ENCODE data around the gene TUBA8. TPM values are rescaled to one million over a fixed set of nuclear protein-coding genes. Genes with fewer than 3 reads are reported as not detected.

TUBA8 gene
- total and polyA plus RNA-seq, 2 donors (not counting 3 experiments of a cell fraction or from before 2014, with no cell fraction given), result 6.9 to 8.9 TPM

DNA sequence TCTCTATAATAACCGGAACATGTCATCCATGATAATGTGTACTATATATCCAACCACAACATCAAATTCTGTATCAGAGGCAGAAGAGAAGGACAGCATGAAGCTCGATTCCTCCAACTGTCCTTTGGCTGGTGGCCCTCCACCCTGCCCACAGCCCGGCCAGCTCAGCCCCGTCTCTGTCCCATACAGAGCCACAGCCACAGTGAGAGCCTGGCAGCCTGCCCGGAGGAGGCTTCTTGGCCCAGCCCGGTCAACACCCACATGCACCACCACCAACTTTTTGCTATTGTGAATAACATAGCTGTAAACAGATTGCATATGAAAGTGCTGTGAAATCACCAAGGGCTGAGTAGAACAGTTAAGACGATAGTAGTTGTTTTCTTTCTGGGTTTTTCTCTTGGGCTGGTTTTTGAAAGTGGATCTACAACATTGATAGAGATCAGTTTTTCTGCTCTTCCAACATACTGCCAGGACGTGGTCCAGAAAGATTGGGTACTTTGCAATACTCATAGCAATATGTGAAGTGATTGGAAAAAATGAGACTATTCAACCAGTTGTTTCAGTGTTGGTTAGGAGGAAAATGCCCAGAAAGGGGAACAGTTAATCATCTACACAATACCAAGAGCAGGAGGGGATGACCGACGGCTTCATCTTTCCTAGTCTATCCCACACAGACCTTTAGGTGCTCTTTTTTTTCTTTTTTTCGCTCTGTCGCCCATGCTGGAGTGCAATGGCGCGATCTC, 6.9 kb upstream of the TUBA8 start:
- ChIA-PET CTCF (interaction anchor here (1.0 kb wide), 1 partner anchor 11 kb away, joined by 3 read pairs; no protein-coding TSS in a partner anchor), POLR2A (no interaction called here)
- Histone ChIP-seq H3K27me3 (ENCODE audit: control insufficient read depth in 2 of 2, insufficient read depth in 2 of 2, low read length in 2 of 2) (no peaks in the 10 kb centered on the region), H3K36me3 (ENCODE audit: control insufficient read depth in 2 of 2, extremely low read depth in 1 of 2, insufficient read depth in 2 of 2, low read length in 2 of 2) (no peaks in the 10 kb centered on the region), H3K4me3 (replicated peaks in 1 of 3; ENCODE audit: insufficient read depth in 1 of 3, low read depth in 1 of 3, low read length in 3 of 3) (no peak overlapping the region), H3K4me2 (ENCODE audit: insufficient read depth, low read length) (no peak overlapping the region), H3K27ac (ENCODE audit: insufficient read depth, low read depth, low read length) (no peak overlapping the region), H3K9ac (replicated peaks; ENCODE audit: extremely low read depth, insufficient read depth, low read length) (no peak overlapping the region), H3K4me1 (ENCODE audit: control insufficient read depth, extremely low read depth, insufficient read depth, low read length) (no peaks in the 10 kb centered on the region), H3K9me3 (replicated peaks; ENCODE audit: control insufficient read depth, insufficient read depth, low read length) (no peaks in the 10 kb centered on the region), H3K79me2 (ENCODE audit: control insufficient read depth, insufficient read depth, low read length) (no peaks in the 10 kb centered on the region), H2AFZ (ENCODE audit: low read depth, low read length) (no peak overlapping the region), H4K20me1 (replicated peaks; ENCODE audit: control insufficient read depth, extremely low read depth, insufficient read depth, low read length) (no peaks in the 10 kb centered on the region), H3K9me1 (replicated peaks; ENCODE audit: control insufficient read depth, extremely low read depth, insufficient read depth, low read length) (no peaks in the 10 kb centered on the region)
- TF ChIP-seq MAX (IDR thresholded peaks at IDR 0.05; ENCODE audit: insufficient read depth, insufficient read length) (no peak), POLR2A (IDR thresholded peaks at IDR 0.05; ENCODE audit: low read depth, low read length) (no peak)
- dilution Hi-C loops (cut with MboI; ENCODE audit: extremely low pct_ligation_motif_present, low sequenced_read_pairs) (no loop called here), intact Hi-C loops (cut with micrococcal nuclease) (no loop called here)
- DNase-seq (ENCODE audit: low read depth, low spot score), result no peak
- BruUV-seq (replicated peaks), result no TSS peak
- FAIRE-seq, result no peak

DNA sequence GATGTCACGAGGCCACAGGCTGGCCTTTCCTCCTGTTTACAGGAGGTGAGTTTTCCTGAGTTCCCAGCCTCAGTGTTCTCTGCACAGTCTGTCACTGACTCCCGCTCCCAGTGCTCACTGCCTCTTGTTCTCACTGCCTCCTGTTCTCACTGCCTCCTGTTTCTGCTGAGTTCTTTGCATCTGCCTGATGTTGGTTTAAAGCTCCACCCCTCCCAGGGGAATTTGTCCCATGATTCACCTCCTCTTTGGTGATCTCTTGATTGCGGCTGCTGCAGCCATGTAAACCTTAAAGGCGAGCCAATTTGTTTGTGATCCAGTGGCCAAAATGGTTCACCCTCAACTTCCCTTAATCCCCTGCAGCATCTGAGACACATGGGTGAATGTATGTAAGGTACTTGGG, 6.0 kb upstream of the TUBA8 start:
- H3K9me3 ChIP-seq (replicated peaks; ENCODE audit: control insufficient read depth, insufficient read depth, low read length), result no peaks in the 10 kb centered on the region
- H3K4me1 ChIP-seq (ENCODE audit: control insufficient read depth, extremely low read depth, insufficient read depth, low read length), result no peaks in the 10 kb centered on the region
- no peaks in the 10 kb centered on the region for H4K20me1 ChIP-seq (replicated peaks; ENCODE audit: control insufficient read depth, extremely low read depth, insufficient read depth, low read length)
- CTCF ChIA-PET, result no interaction called here
- no TSS peak for BruUV-seq (replicated peaks)
- dilution Hi-C loops (cut with MboI; ENCODE audit: extremely low pct_ligation_motif_present, low sequenced_read_pairs), result no loop called here
- no peaks in the 10 kb centered on the region for H3K9me1 ChIP-seq (replicated peaks; ENCODE audit: control insufficient read depth, extremely low read depth, insufficient read depth, low read length)
- intact Hi-C loops (cut with micrococcal nuclease), result no loop called here
- no peak overlapping the region for H3K4me2 ChIP-seq (ENCODE audit: insufficient read depth, low read length)
- no peaks in the 10 kb centered on the region for H3K27me3 ChIP-seq (ENCODE audit: control insufficient read depth in 2 of 2, insufficient read depth in 2 of 2, low read length in 2 of 2)
- TF ChIP-seq MAX (IDR thresholded peaks at IDR 0.05; ENCODE audit: insufficient read depth, insufficient read length) (no peak), GATA2 (IDR thresholded peaks at IDR 0.05; ENCODE audit: insufficient read depth, insufficient read length, low read depth, low read length) (no peak), MYC (IDR thresholded peaks at IDR 0.05; ENCODE audit: low read depth, low read length) (no peak), JUN (IDR thresholded peaks at IDR 0.05; ENCODE audit: borderline replicate concordance, insufficient read depth, insufficient read length, low read depth) (no peak), POLR2A (IDR thresholded peaks at IDR 0.05; ENCODE audit: low read depth, low read length) (no peak), EZH2 (IDR thresholded peaks at IDR 0.05; ENCODE audit: borderline replicate concordance, low read depth, low read length, severe bottlenecking) (no peak), FOS (IDR thresholded peaks at IDR 0.05; ENCODE audit: borderline replicate concordance, insufficient read depth, low read length) (no peak), POLR2AphosphoS5 (IDR thresholded peaks at IDR 0.05; ENCODE audit: insufficient read depth, low read depth, low read length) (no peak)
- TF ChIP-seq, protein P1, sequence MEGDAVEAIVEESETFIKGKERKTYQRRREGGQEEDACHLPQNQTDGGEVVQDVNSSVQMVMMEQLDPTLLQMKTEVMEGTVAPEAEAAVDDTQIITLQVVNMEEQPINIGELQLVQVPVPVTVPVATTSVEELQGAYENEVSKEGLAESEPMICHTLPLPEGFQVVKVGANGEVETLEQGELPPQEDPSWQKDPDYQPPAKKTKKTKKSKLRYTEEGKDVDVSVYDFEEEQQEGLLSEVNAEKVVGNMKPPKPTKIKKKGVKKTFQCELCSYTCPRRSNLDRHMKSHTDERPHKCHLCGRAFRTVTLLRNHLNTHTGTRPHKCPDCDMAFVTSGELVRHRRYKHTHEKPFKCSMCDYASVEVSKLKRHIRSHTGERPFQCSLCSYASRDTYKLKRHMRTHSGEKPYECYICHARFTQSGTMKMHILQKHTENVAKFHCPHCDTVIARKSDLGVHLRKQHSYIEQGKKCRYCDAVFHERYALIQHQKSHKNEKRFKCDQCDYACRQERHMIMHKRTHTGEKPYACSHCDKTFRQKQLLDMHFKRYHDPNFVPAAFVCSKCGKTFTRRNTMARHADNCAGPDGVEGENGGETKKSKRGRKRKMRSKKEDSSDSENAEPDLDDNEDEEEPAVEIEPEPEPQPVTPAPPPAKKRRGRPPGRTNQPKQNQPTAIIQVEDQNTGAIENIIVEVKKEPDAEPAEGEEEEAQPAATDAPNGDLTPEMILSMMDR (IDR thresholded peaks at IDR 0.05; ENCODE audit: extremely low read depth in 1 of 2, insufficient read depth in 1 of 2, low read depth in 1 of 2, low read length in 2 of 2), result no peak
- no peak overlapping the region for H3K9ac ChIP-seq (replicated peaks; ENCODE audit: extremely low read depth, insufficient read depth, low read length)
- no peak for FAIRE-seq
- no peak for DNase-seq (ENCODE audit: low read depth, low spot score)
- H3K27ac ChIP-seq (ENCODE audit: insufficient read depth, low read depth, low read length), result no peak overlapping the region
- H3K36me3 ChIP-seq (ENCODE audit: control insufficient read depth in 2 of 2, extremely low read depth in 1 of 2, insufficient read depth in 2 of 2, low read length in 2 of 2), result no peaks in the 10 kb centered on the region
- H2AFZ ChIP-seq (ENCODE audit: low read depth, low read length), result no peak overlapping the region
- H3K79me2 ChIP-seq (ENCODE audit: control insufficient read depth, insufficient read depth, low read length), result no peaks in the 10 kb centered on the region
- no peak overlapping the region for H3K4me3 ChIP-seq (replicated peaks in 1 of 3; ENCODE audit: insufficient read depth in 1 of 3, low read depth in 1 of 3, low read length in 3 of 3)
- POLR2A ChIA-PET, result no interaction called here
